Measurements from ENCODE around the gene CAMK4. TPM values are rescaled to one million over a fixed set of nuclear protein-coding genes. Genes with fewer than 3 reads are reported as not detected.

The CAMK4 gene
- total RNA-seq, 1 experiment from 2014 or later, result 6.3 TPM

GRCh38 chr5:111347021-111347420 lies 122.8 kb downstream of the CAMK4 start:
- no peaks in the 10 kb centered on the region for H4K20me1 ChIP-seq (ENCODE audit: control insufficient read depth, insufficient read depth, insufficient read length)
- H3K23me2 ChIP-seq (ENCODE audit: insufficient read length, low read depth, low read length, poor library complexity, severe bottlenecking), result no peaks in the 10 kb centered on the region
- no peak overlapping the region for H2AFZ ChIP-seq (ENCODE audit: low read length)
- no peaks in the 10 kb centered on the region for H3K27me3 ChIP-seq (ENCODE audit: insufficient read depth, low read length)
- peaks cover 0 to 5% of the 10 kb centered on the region in 2 experiments; a peak in 2 of 4 replicates for H3K4me1 Mint-ChIP-seq
- no peak for DNase-seq
- H3K14ac ChIP-seq (ENCODE audit: insufficient read depth, low read length), result no peak overlapping the region
- H3K4ac ChIP-seq (ENCODE audit: low read depth, low read length), result no peak overlapping the region
- H2BK12ac ChIP-seq (ENCODE audit: insufficient read length, low read depth, low read length), result no peak overlapping the region
- no peaks in the 10 kb centered on the region for H3K9me3 Mint-ChIP-seq
- H3K27me3 Mint-ChIP-seq (ENCODE audit: low read depth), result no peaks in the 10 kb centered on the region
- H3K4me2 ChIP-seq (ENCODE audit: insufficient read depth, insufficient read length, low read length), result no peak overlapping the region
- H2AK5ac ChIP-seq (ENCODE audit: insufficient read length, low read length), result no peak overlapping the region
- no peaks in the 10 kb centered on the region for H3K9me3 ChIP-seq (ENCODE audit: control insufficient read depth, low read depth, low read length)
- no peak overlapping the region for H2BK120ac ChIP-seq (ENCODE audit: low read depth, low read length, poor library complexity, severe bottlenecking)
- no peaks in the 10 kb centered on the region; the same call in 1 of the 2 replicates for H3K4me1 ChIP-seq (ENCODE audit: insufficient read depth, low read length)
- no peaks in the 10 kb centered on the region for H3K79me2 ChIP-seq (ENCODE audit: insufficient read depth, low read length)
- no peak overlapping the region for H3K4me3 Mint-ChIP-seq
- H2BK5ac ChIP-seq (ENCODE audit: insufficient read length, low read length), result no peak overlapping the region
- TF ChIP-seq CTCF (conservative IDR thresholded peaks at IDR 0.05), result no peak
- no peak overlapping the region for H3K9ac ChIP-seq (ENCODE audit: extremely low read depth, insufficient read length, low read length)
- no peak overlapping the region for H3K56ac ChIP-seq (ENCODE audit: insufficient read length, low read depth, low read length)
- H3K36me3 Mint-ChIP-seq (ENCODE audit: insufficient read depth in 1 of 3, low read depth in 3 of 3), result no peaks in the 10 kb centered on the region
- no peak overlapping the region for H4K8ac ChIP-seq (replicated peaks; ENCODE audit: insufficient read length, low read depth, low read length)
- no peak overlapping the region for H3T11ph ChIP-seq (ENCODE audit: low read length)
- H2BK20ac ChIP-seq (ENCODE audit: low read depth, low read length, poor library complexity, severe bottlenecking), result no peak overlapping the region
- H3K27ac ChIP-seq (ENCODE audit: insufficient read length, low read depth, low read length), result no peak overlapping the region
- H4K5ac ChIP-seq (ENCODE audit: insufficient read length, low read depth, low read length), result no peak overlapping the region
- H3K27ac Mint-ChIP-seq, result no peak overlapping the region; a peak in 1 of 7 replicates
- no peaks in the 10 kb centered on the region for H3K79me1 ChIP-seq (ENCODE audit: insufficient read depth, low read depth, low read length, poor library complexity, severe bottlenecking)
- no peak overlapping the region for H4K91ac ChIP-seq (ENCODE audit: insufficient read length, low read depth, low read length)
- H3K23ac ChIP-seq (ENCODE audit: insufficient read length, low read depth, low read length), result no peak overlapping the region
- H3K18ac ChIP-seq (ENCODE audit: insufficient read length, low read depth, low read length), result no peak overlapping the region
- H2BK15ac ChIP-seq (ENCODE audit: low read depth, low read length), result no peak overlapping the region
